GM19023 (cell line): ENCODE data around the gene COTL1.

ENCODE experiments used
- ATAC-seq: cut with Tn5 transposase; IDR thresholded peaks from one replicate; pipeline ENCODE4 v1.9.1; 2021; ENCODE audit warnings: mild to moderate bottlenecking, moderate library complexity; ENCODE audit not compliant: unreplicated experiment

Gene COTL1

GRCh38 chr16:84617791-84618580 is at the start of gene COTL1:
Gene COTL1 (minus strand): TSS chr16:84618078. CDS start chr16:84617914, 164 bp downstream.
- ATAC-seq = peak; percentile 83

GRCh38 chr16:84665843-84666242 is 48.0 kb upstream of the COTL1 start:
- no peak for ATAC-seq

GRCh38 chr16:84665359-84665758 is 47.5 kb upstream of the COTL1 start:
- ATAC-seq = no peak

GRCh38 chr16:84663433-84664101 is 45.7 kb upstream of the COTL1 start:
- peak; percentile 68 for ATAC-seq

- no peak for ATAC-seq
Measured at GRCh38 chr16:84662471-84662870, 44.6 kb upstream of the COTL1 start.

GRCh38 chr16:84661418-84662060 is 43.7 kb upstream of the COTL1 start:
- no peak for ATAC-seq

GRCh38 chr16:84660973-84661372 is 43.1 kb upstream of the COTL1 start:
- no peak for ATAC-seq

- no peak for ATAC-seq
Measured at GRCh38 chr16:84659656-84660300, 41.9 kb upstream of the COTL1 start.

GRCh38 chr16:84658690-84659089 is 40.8 kb upstream of the COTL1 start:
- no peak for ATAC-seq

GRCh38 chr16:84657229-84657837 is 39.5 kb upstream of the COTL1 start:
- no peak for ATAC-seq

GRCh38 chr16:84656649-84657048 is 38.8 kb upstream of the COTL1 start:
- no peak for ATAC-seq

GRCh38 chr16:84654998-84655397 is 37.1 kb upstream of the COTL1 start:
- ATAC-seq = no peak

- ATAC-seq = no peak
Measured at GRCh38 chr16:84654238-84654637, 36.4 kb upstream of the COTL1 start.

- no peak for ATAC-seq
Measured at GRCh38 chr16:84652566-84652965, 34.7 kb upstream of the COTL1 start.

- no peak for ATAC-seq
Measured at GRCh38 chr16:84650062-84650991, 32.4 kb upstream of the COTL1 start.

GRCh38 chr16:84649511-84649861 is 31.6 kb upstream of the COTL1 start:
- ATAC-seq = no peak

GRCh38 chr16:84648595-84649510 is 31.0 kb upstream of the COTL1 start:
- ATAC-seq = peak; percentile 74

GRCh38 chr16:84647828-84648594 is 30.1 kb upstream of the COTL1 start, which contains the start of gene KLHL36:
Gene KLHL36 (plus strand): TSS chr16:84648511. CDS start chr16:84650868, 2,357 bp downstream.
- peak; percentile 80 for ATAC-seq
